NCI-H748 (cell line): ENCODE data around the gene WNT3A.
A peak's percentile ranks its signal among the peaks of the same experiment; 100 is the strongest.

Experiments
- DNase-seq: peaks from one replicate; lab custom pipeline; 2025; ENCODE audit not compliant: unreplicated experiment; lab: John Stamatoyannopoulos, UW

Gene WNT3A

DNA sequence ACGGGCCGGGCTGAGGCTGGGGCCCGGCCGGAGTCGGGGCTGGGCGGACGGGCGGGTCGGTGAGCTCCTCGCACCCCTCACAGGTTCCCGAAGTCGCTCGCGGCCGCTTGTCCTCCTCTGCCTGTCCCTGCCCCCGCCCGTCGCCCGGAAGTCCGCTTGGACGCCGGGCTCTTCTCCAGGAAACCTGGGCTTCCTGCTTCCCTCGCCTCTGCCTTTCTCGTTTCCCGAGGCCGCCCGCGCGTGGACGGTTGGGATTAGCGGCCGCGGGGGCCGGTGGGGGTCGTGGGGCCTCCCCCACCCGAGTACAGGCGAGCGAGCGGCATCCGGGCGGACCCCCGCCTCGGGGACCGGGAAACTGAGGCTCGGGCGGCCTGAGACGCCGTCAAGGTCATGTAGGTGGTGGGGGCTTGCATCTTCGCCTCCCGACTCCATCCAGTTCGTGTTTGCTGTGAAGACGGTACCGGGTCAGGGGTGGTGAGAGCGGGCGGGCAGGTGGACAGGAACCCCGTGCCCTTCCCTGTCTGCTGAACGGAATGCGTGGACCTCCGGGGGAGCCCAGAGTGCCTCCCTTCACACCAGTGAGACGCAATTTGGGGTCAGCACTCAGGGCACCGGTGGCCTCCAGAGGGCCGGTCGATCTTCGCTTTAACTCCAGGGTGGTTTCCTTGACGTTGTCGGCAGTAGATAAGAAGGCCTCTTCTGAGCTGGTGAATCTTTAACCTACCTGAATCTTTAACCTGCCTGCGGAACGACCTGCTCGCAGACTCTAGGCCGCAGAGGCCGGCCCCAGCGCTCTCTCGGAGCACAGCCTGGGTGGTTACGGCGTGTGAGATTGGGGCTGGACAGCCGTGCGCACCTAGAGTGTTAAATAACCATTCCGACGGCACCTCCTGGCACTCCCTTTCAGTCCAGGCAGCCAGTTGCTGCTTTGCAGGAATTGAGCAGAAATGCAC is 76.4 kb downstream of the WNT3A start:
- peak; percentile 39 for DNase-seq

GRCh38 chr1:228083871-228084278 is 77.1 kb downstream of the WNT3A start:
- no peak for DNase-seq

- DNase-seq: no peak
Measured at GRCh38 chr1:228084325-228084724, 77.5 kb downstream of the WNT3A start.

DNA sequence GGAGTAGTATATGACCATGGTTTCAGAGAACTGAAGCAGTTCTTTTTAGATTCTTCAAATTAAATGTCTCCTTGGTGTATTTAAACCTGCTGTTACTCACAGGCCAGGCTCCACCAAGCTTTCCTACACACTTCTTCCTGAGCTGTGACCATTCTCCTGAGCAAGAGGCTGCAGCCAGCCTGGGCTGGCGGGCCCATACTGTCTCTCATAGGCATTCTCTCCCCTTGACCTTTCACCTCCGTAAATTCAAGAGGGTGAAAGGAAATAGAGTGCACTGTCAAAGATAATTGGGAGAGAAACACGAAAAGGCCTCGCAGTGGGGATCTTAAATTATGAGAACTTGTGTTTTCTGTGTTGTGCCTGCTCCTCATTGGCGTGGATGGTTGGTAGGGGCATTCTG is 78.0 kb downstream of the WNT3A start:
- DNase-seq: no peak

- no peak for DNase-seq
Measured at GRCh38 chr1:228085287-228085951, 78.6 kb downstream of the WNT3A start.

- DNase-seq: no peak
Measured at GRCh38 chr1:228087771-228088251, 81.0 kb downstream of the WNT3A start.

- DNase-seq: no peak
Measured at GRCh38 chr1:228088586-228089498, 82.0 kb downstream of the WNT3A start.

DNA sequence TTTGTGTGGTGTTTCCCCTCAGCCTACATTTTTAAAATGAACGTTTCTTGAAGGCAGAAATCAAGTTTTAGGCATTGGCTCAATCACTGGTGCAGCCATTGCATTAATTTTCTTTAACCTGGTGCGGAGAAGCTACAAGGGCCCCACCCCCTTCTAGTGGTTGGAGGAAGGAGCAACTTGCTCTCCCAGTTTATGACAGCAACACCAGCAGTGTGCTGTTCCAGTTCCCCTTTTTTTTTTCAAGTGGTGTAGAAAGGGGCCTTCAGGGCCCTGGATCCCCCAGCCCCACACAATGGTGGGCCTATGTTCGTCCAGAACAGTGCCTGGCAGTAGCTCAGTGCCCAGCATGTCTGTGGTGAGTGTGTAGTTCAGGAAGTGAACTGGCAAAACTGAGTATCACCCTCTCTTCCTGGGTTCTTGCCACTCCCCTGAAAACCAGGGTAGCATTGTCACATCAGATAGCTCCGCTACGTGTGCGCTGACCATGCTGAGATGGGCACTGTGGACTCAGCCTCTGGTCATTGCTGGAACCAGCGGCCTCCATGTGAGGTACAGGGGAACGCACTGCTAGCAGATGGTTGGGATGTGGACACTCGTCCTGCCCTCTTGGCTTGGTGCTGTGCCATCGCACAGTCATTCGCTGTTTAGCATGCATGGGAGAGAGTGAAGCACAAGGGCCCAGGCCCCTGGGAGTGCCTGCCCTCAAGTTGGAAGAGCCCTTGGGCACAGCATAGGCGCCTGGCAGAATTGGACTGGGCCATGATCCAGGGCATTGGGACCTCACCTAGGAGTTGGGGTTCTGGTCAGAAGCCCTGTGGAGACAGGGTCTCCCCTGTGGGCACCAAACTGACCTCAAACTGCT is 83.0 kb downstream of the WNT3A start:
- DNase-seq: no peak

DNA sequence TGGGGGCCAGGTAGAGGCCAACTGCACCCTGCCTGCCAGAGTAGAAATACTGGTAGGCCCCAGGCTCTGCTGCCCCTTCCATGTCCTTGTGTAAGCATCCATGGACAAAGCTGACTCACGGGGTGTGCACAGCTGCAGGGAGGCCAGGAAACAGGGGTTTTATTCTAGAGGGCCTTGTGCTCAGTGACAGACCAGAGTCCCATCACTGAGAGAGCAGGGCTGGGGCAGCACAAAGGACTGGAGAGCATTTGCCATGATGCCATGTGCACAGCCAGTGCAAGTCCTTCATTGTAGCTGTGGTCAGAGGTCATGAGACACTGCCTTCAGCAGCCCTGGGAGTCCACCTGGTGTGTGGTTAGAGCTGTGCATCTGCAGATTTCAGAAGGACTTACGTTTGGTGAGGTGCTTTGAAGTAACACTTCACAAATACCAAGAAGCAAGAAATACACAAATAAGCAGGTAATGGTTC is 83.8 kb downstream of the WNT3A start:
- DNase-seq: no peak

GRCh38 chr1:228091084-228091483 is 84.3 kb downstream of the WNT3A start:
- DNase-seq: no peak

DNA sequence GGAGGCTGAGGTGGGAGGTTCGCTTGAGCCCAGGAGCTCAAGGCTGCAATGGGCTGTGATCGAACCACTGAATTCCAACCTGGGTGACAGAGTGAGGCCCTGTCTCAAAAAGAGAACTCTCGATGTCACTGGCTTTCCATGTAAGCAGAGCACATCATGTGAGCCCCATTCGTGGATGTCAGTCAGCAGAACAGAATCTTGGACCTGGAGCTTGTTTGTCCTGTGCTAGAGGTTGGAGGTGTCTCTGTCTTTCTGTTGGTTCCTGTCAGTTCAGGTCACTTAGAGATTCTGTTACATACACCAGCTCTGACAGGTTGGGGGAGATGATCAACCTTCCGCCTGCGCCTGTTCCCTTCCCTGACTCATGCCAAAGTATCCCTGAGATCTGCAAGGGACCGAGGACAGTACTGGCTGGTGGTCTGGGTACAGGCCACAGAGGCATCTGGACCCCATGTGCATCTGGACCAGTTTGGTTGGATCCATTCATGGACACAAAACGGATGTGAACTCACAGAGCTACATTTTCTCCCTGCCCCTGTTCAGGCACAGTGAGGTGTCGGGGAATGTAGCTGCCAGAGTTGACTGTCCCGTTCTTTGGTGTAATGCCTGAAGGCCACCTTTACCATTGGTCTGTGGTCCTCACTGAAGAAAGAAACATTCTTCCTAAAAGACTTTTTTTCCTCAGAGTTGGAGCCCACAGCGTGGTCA is 85.7 kb downstream of the WNT3A start:
- no peak for DNase-seq

DNA sequence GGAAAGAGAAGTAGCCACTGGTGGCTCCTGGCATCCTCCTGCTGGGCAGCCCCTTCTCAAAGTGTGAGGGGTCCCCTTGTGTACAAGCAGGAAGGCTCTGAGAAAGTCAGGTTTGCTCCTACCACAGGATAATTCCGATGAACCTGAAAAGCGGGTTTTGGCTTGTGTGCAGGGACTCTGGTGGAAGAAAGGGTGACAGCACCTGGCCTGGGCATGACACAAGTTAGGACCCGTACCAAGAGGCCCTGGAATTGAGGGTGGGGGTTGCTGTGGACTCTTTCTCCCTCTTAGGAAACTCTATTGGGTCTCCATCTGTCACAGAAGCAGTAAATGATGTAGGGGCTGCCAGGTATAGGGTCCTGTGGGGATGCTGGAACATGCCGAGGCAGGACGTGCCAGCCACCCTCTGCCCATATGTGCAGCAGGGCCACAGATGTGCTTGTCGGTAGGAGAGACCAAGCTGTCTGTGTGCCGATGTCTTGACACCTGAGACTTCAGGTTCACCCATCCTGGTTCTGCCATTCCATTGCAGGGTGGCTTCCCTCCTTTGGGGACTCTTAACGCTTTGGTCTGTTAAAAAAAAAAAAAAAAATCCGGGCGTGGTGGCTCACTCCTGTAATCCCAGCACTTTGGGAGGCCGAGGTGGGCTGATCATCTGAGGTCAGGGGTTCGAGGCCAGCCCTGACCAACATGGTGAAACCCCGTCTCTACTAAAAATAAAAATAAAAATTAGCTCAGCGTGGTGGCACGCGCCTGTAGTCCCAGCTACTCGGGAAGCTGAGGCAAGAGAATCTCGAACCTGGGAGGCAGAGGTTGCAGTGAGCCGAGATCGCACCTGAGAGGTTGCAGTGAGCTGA is 86.5 kb downstream of the WNT3A start:
- DNase-seq: no peak

DNA sequence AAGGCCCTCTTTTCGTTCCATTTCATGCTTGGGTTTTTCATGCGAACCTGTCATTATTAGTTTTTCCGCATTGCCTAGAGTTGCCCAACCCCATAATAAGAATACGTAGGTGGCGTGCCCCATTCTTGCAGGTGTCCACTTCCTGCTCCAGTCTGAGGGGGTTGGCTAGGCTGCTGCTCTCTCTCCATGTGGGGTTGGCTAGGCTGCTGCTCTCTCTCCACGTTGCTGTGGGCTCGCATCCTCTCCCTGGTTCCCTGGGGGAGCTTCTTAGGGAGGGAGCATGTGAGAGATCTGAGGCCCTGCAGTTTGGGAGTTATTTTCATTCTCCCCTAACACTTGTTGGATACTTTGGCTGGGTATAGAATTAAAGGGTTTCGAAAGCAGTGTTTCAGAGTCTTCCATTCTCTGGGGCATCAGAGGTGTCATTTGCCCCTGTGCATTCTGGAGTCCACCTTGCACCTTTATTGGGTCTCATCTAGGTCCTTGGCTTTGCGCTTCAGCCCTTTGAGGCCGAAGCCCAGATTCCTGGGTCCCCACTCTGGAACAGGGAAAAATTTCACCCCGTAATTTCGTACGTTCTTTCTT is 87.7 kb downstream of the WNT3A start:
- no peak for DNase-seq

- no peak for DNase-seq
Measured at GRCh38 chr1:228095161-228095560, 88.4 kb downstream of the WNT3A start.

DNA sequence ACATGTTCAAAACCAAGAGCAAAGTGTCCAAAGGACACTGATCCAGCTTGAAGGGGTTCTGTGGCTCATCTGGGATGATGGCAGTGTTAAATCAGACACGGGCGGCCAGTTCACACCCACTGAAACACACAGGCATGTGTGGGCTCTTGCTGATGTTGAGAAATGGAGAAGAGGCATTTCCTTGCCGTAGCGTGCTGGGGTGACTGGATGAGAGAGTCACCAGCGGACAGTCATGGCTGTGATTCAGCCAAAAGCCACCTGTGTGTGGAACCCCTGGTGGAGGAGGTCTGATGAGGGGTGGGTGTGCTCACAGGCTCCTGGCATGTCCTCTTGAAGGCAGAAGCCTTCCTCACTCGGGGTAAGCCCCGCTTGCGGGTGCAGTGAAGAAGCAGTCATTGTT is 89.1 kb downstream of the WNT3A start:
- DNase-seq: no peak

DNA sequence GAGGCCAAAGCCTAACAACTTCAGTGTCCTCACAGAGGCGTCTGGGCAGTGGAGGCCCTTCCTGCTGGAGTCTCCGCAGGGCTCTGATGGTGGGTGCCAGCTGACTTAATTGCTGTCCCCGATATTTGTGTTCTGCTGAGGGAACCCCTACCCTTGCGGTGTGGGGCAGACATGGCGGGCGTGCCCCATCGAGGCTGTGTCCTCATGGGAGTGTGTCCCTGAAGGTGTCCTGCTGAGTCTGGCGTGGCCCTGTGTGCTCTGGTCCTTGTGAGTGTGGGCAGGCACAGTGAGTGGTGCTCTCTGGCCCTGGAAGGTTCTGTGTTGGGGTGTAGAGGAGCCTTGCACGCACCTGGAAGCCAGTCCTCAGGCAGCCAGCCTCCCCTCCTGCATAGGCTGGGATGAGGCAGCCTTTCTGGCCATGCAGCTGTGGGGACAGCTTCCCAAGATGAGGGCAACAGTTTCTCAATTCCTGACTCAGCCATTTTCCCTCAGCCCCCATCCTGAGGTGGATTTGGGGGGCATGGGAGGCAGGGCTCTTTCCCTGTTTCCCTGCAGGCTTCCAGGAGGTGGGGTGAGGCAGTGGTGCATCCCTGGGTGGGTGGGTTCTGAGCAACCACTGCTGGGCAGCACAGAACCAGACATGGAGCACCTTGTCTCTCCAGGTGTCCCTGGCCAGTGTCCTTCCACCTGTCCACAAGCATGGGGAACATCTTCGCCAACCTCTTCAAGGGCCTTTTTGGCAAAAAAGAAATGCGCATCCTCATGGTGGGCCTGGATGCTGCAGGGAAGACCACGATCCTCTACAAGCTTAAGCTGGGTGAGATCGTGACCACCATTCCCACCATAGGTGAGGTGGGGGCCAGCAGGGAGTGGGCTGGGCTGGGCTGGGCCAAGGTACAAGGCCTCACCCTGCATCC is 89.9 kb downstream of the WNT3A start:
- DNase-seq: no peak
